Measurements from ENCODE around the gene RAPGEF4. TPM values are rescaled to one million over a fixed set of nuclear protein-coding genes. Genes with fewer than 3 reads are reported as not detected.

RAPGEF4 gene
- total and polyA plus RNA-seq, 9 of the 15 experiments (the other 6 are each of a cell fraction or from before 2014, with no cell fraction given), result 0.04 to 0.33 (median 0.13) TPM; not detected in 6

DNA sequence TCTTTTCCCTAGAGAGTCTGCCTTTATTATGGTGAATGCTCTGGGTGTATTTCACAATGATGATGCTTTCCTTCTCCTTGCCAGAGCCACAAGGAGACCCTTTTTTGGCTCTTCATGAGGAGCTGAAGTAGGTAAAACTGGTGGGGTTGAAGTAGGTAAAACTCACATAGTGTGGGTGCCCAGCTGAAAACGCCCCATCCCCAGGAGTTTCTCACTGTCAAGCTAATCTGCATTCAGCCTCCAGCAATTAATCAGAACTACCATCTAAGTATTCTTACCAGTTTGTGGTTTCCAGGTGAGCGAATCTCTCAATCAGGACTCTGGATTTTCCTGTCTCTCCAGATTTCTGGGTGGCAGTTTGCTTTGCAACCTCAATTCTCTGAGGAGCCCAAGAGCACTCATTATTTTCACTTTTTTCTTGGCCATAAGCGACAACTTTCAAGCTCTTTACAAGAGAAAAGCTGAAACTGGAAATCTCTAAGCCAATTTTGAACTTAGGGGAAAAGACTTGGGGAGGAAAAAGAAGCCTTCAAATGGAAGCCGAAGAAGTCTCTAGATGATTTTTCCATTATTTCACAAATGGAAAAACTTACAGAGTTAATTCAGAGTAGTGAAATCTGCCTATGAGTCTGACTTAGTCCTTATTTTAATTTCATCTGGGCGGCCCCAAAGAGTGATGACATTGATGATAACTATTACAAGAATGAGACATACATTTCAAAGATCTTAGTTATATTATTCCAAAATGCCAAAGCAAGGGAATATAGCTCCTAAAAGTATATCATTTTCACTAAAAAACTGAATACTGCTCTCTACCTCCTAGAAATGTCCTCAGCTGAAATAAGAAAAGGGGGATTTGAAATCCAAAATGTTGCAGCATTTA is 218.6 kb downstream of the RAPGEF4 start:
- DNase-seq (ENCODE audit: extremely low read depth in 1 of 4, low spot score in 3 of 4), result no peak
- BruUV-seq (replicated peaks), result no TSS peak
- no peak for TF ChIP-seq TAF7 (tag; IDR thresholded peaks at IDR 0.05)
- no peak for TF ChIP-seq NBN (IDR thresholded peaks at IDR 0.05; ENCODE audit: low read depth)
- TF ChIP-seq FUS (optimal IDR thresholded peaks at IDR 0.05; ENCODE audit: low read depth, low read length), result no peak
- CTCF ChIA-PET (ENCODE audit: low intra/inter-chr PET ratio), result no interaction called here
- Histone ChIP-seq H3K9me3 (replicated peaks; ENCODE audit: control insufficient read depth, insufficient read depth, low read depth, low read length) (no peaks in the 10 kb centered on the region), H3K4me3 (no peak overlapping the region), H2AFZ (ENCODE audit: low read depth, low read length) (no peak overlapping the region), H3K79me2 (ENCODE audit: control insufficient read depth, insufficient read depth, low read length) (no peaks in the 10 kb centered on the region), H3K4me1 (replicated peaks in 1 of 2; ENCODE audit: control insufficient read depth in 2 of 2, insufficient read depth in 2 of 2, low read length in 2 of 2) (no peaks in the 10 kb centered on the region), H4K20me1 (replicated peaks; ENCODE audit: control insufficient read depth, insufficient read depth, low read length) (no peaks in the 10 kb centered on the region), H3K9ac (ENCODE audit: insufficient read depth in 1 of 2, low read depth in 2 of 2, low read length in 2 of 2) (no peak overlapping the region), H3K36me3 (ENCODE audit: control insufficient read depth, insufficient read depth, low read length) (no peaks in the 10 kb centered on the region), H3K4me2 (ENCODE audit: insufficient read depth, low read length) (no peak overlapping the region), H3K27ac (ENCODE audit: extremely low read depth, low read depth, low read length) (no peak overlapping the region), H3K9me1 (ENCODE audit: control insufficient read depth, insufficient read depth, low read length) (no peaks in the 10 kb centered on the region), H3K27me3 (ENCODE audit: control insufficient read depth in 2 of 2, insufficient read depth in 2 of 2, low read length in 2 of 2) (peaks cover 10 to 18% of the 10 kb centered on the region in 2 experiments; a peak in 3 of 5 replicates)
- in situ Hi-C loops (cut with MboI) (no loop called here), intact Hi-C loops (cut with micrococcal nuclease) (no loop called here)
- WGBS (ENCODE audit: insufficient coverage, low coverage, missing lambda C conversion rate), result 0% methylated on average over 5 of the region's 5 CpGs
- FAIRE-seq, result no peak
- POLR2A ChIA-PET, result interaction anchor here (0.5 kb wide), 1 partner anchor 297 kb away, joined by 3 read pairs; no protein-coding TSS in a partner anchor
- ATAC-seq, result no peak

GRCh38 chr2:172955587-172955986 is 219.9 kb downstream of the RAPGEF4 start:
- CTCF ChIA-PET (ENCODE audit: low intra/inter-chr PET ratio), result no interaction called here
- no peak for DNase-seq (ENCODE audit: extremely low read depth in 1 of 4, low spot score in 3 of 4)
- Histone ChIP-seq H3K9ac (ENCODE audit: insufficient read depth in 1 of 2, low read depth in 2 of 2, low read length in 2 of 2) (no peak overlapping the region), H3K4me2 (ENCODE audit: insufficient read depth, low read length) (no peak overlapping the region), H3K4me3 (no peak overlapping the region), H3K9me1 (ENCODE audit: control insufficient read depth, insufficient read depth, low read length) (no peaks in the 10 kb centered on the region), H4K20me1 (replicated peaks; ENCODE audit: control insufficient read depth, insufficient read depth, low read length) (no peaks in the 10 kb centered on the region), H3K27ac (ENCODE audit: extremely low read depth, low read depth, low read length) (no peak overlapping the region), H3K4me1 (replicated peaks in 1 of 2; ENCODE audit: control insufficient read depth in 2 of 2, insufficient read depth in 2 of 2, low read length in 2 of 2) (no peaks in the 10 kb centered on the region), H3K79me2 (ENCODE audit: control insufficient read depth, insufficient read depth, low read length) (no peaks in the 10 kb centered on the region), H3K9me3 (replicated peaks; ENCODE audit: control insufficient read depth, insufficient read depth, low read depth, low read length) (no peaks in the 10 kb centered on the region), H2AFZ (ENCODE audit: low read depth, low read length) (no peak overlapping the region), H3K27me3 (ENCODE audit: control insufficient read depth in 2 of 2, insufficient read depth in 2 of 2, low read length in 2 of 2) (peaks cover 10 to 18% of the 10 kb centered on the region in 2 experiments; a peak in 3 of 5 replicates), H3K36me3 (ENCODE audit: control insufficient read depth, insufficient read depth, low read length) (no peaks in the 10 kb centered on the region)
- under 1% methylated on average over 11 of the region's 11 CpGs for WGBS (ENCODE audit: insufficient coverage, low coverage, missing lambda C conversion rate)
- 0 out of 3 replicates have a peak, but pooled peaks have one; percentile 27 for ATAC-seq
- TF ChIP-seq, protein P1, sequence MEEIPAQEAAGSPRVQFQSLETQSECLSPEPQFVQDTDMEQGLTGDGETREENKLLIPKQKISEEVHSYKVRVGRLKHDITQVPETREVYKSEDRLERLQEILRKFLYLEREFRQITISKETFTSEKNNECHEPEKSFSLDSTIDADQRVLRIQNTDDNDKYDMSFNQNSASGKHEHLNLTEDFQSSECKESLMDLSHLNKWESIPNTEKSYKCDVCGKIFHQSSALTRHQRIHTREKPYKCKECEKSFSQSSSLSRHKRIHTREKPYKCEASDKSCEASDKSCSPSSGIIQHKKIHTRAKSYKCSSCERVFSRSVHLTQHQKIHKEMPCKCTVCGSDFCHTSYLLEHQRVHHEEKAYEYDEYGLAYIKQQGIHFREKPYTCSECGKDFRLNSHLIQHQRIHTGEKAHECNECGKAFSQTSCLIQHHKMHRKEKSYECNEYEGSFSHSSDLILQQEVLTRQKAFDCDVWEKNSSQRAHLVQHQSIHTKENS (CRISPR knock-in tag; IDR thresholded peaks at IDR 0.05), result no peak
- TF ChIP-seq JUNB (CRISPR knock-in tag; conservative IDR thresholded peaks at IDR 0.05), result no peak
- TF ChIP-seq TOE1 (IDR thresholded peaks at IDR 0.05; ENCODE audit: borderline replicate concordance), result no peak
- TF ChIP-seq TOE1 (CRISPR knock-in tag; IDR thresholded peaks at IDR 0.05; ENCODE audit: borderline replicate concordance, low read depth), result no peak
- TF ChIP-seq CHD2 (IDR thresholded peaks at IDR 0.05; ENCODE audit: low read depth, low read length), result no peak
- TF ChIP-seq BDP1 (IDR thresholded peaks at IDR 0.05; ENCODE audit: insufficient read depth, insufficient read length), result no peak
- TF ChIP-seq E2F1 (CRISPR knock-in tag; IDR thresholded peaks at IDR 0.05), result no peak
- no peak for TF ChIP-seq ZNF121 (CRISPR knock-in tag; conservative IDR thresholded peaks at IDR 0.05)
- in situ Hi-C loops (cut with MboI), result no loop called here
- POLR2A ChIA-PET, result interaction anchor here (1.2 kb wide), 1 partner anchor 13 kb away, joined by 3 read pairs; no protein-coding TSS in a partner anchor
- BruUV-seq (replicated peaks), result no TSS peak
- FAIRE-seq, result no peak
- intact Hi-C loops (cut with micrococcal nuclease), result no loop called here

Data from K562 (cell line).